Brain microvascular endothelial cell (primary cell): ENCODE data around the gene SPATA2.
"Not testable (repeated sequence)": the region's sequence is repeated elsewhere in the genome, so short reads cannot be mapped to it uniquely, and the experiment has no call there.

Experiments
- DNase-seq: peaks from one replicate; pipeline ENCODE4 v3.0.0-alpha.2; 2020
- H3K27ac ChIP-seq: fragments of 250-450 bp; sonication (Bioruptor Pico); 2 replicates; pipeline ENCODE4 v1.5.1; 2020; ENCODE audit warnings: mild to moderate bottlenecking, moderate library complexity
- H3K27me3 ChIP-seq: fragments of 250-450 bp; sonication (Bioruptor Pico); replicated peaks from 2 replicates; pipeline ENCODE4 v1.5.1; 2020; ENCODE audit warnings: mild to moderate bottlenecking
- H3K36me3 ChIP-seq: fragments of 250-450 bp; sonication (Bioruptor Pico); replicated peaks from 2 replicates; pipeline ENCODE4 v1.5.1; 2020; ENCODE audit warnings: mild to moderate bottlenecking
- H3K4me3 ChIP-seq: 2 replicates; pipeline ENCODE4 v1.5.1; 2011; ENCODE audit warnings: low read depth, mild to moderate bottlenecking, control low read depth, low read length, moderate library complexity
- CTCF ChIP-seq: IDR thresholded peaks from 2 replicates; pipeline ENCODE4 v1.5.1; 2011; ENCODE audit warnings: low read depth, mild to moderate bottlenecking, moderate library complexity, low read length, control low read depth, inconsistent platforms; ENCODE audit errors: missing control alignments
- in situ Hi-C: cut with HindIII; loops from 2 replicates; pipeline ENCODE4 v1.10.0; 2017; ENCODE audit warnings: low sequenced_read_pairs, low pct_ligation_motif_present

Gene SPATA2

GRCh38 chr20:49901588-49901987, 13.7 kb downstream of the SPATA2 start:
- H3K27me3 ChIP-seq = no peaks in the 10 kb centered on the region
- H3K36me3 ChIP-seq = peaks cover 18% of the 10 kb centered on the region
- in situ Hi-C loops = no loop called here
- TF ChIP-seq CTCF = no peak
- no peak overlapping the region for H3K4me3 ChIP-seq
- no peak for DNase-seq
- H3K27ac ChIP-seq = no peak overlapping the region

GRCh38 chr20:49899541-49900383, 15.6 kb downstream of the SPATA2 start:
- H3K27ac ChIP-seq = no peak overlapping the region
- no peak for DNase-seq
- no peak overlapping the region for H3K4me3 ChIP-seq
- in situ Hi-C loops = no loop called here
- H3K36me3 ChIP-seq = peaks cover under 1% of the 10 kb centered on the region
- H3K27me3 ChIP-seq = no peaks in the 10 kb centered on the region
- no peak for TF ChIP-seq CTCF

GRCh38 chr20:49896204-49896603, 19.1 kb downstream of the SPATA2 start:
- H3K4me3 ChIP-seq = no peak overlapping the region
- H3K27ac ChIP-seq = no peak overlapping the region
- H3K27me3 ChIP-seq = no peaks in the 10 kb centered on the region
- in situ Hi-C loops = no loop called here
- DNase-seq = no peak
- H3K36me3 ChIP-seq = no peaks in the 10 kb centered on the region
- no peak for TF ChIP-seq CTCF

GRCh38 chr20:49895474-49896093, 19.7 kb downstream of the SPATA2 start:
- H3K4me3 ChIP-seq, DNase-seq, H3K36me3 ChIP-seq, H3K27me3 ChIP-seq, H3K27ac ChIP-seq, in situ Hi-C loops: not testable (repeated sequence)

GRCh38 chr20:49894073-49894470, 21.3 kb downstream of the SPATA2 start:
- Histone ChIP-seq H3K36me3 (no peaks in the 10 kb centered on the region), H3K27ac (no peak overlapping the region), H3K27me3 (no peaks in the 10 kb centered on the region), H3K4me3 (no peak overlapping the region)
- in situ Hi-C loops = no loop called here
- no peak for DNase-seq
- TF ChIP-seq CTCF = no peak

- no peak for TF ChIP-seq CTCF
- in situ Hi-C loops = no loop called here
- Histone ChIP-seq H3K27ac (no peak overlapping the region), H3K4me3 (no peak overlapping the region), H3K36me3 (no peaks in the 10 kb centered on the region), H3K27me3 (no peaks in the 10 kb centered on the region)
- no peak for DNase-seq
Measured at GRCh38 chr20:49893242-49894072, 21.9 kb downstream of the SPATA2 start.
